IMR-90 (cell line): ENCODE results near the gene RABGGTA. TPM values are rescaled to one million over a fixed set of nuclear protein-coding genes. Genes with fewer than 3 reads are reported as not detected.

Source experiments
- ATAC-seq: fragments of 200-7000 bp; cut with Tn5 transposase; 2 replicates; pipeline ENCODE4 v1.9.1; 2020; ENCODE audit warnings: low read depth, mild to moderate bottlenecking, moderate library complexity
- BruUV-seq: library from RNA; stranded (reverse); fragments of 400-500 nt; replicated peaks from 2 replicates; lab custom pipeline; 2021; lab: Mats Ljungman, UMichigan
- CTCF ChIA-PET: fragments of 300-600 bp; formaldehyde crosslinking; extraction: SDS; loops from one replicate; lab custom pipeline; 2021; ENCODE audit warnings: antibody characterized with exemption; lab: Yijun Ruan, JAX
- POLR2A ChIA-PET: fragments of 300-600 bp; sonication (Branson Sonifier 250); formaldehyde crosslinking; loops from one replicate; lab custom pipeline; 2022; ENCODE audit warnings: antibody characterized with exemption; ENCODE audit not compliant: unreplicated experiment; lab: Charles Lee
- DNase-seq: peaks from one replicate; pipeline ENCODE4 v3.0.0; 2013
- H2AFZ ChIP-seq: replicated peaks from 2 replicates; pipeline ENCODE3; 2013; ENCODE audit warnings: low read length, mild to moderate bottlenecking; ENCODE audit not compliant: poor library complexity
- H2AK5ac ChIP-seq: 2 replicates; pipeline ENCODE4 v1.6.1; 2013; ENCODE audit warnings: low read depth, low read length, inconsistent platforms
- H2AK9ac ChIP-seq: replicated peaks from 2 replicates; pipeline ENCODE3; 2013; ENCODE audit warnings: mild to moderate bottlenecking, low read depth, low read length, moderate library complexity; ENCODE audit not compliant: poor library complexity
- H2BK120ac ChIP-seq: 2 replicates; pipeline ENCODE4 v1.6.1; 2013; ENCODE audit warnings: low read depth, low read length, inconsistent platforms
- H2BK15ac ChIP-seq: 3 replicates; pipeline ENCODE4 v1.6.1; 2013; ENCODE audit warnings: low read depth, low read length, inconsistent platforms
- H2BK20ac ChIP-seq: 2 replicates; pipeline ENCODE4 v1.6.1; 2013; ENCODE audit warnings: low read depth, mild to moderate bottlenecking, inconsistent platforms, low read length, moderate library complexity
- H2BK5ac ChIP-seq: 2 replicates; pipeline ENCODE4 v1.6.1; 2013; ENCODE audit warnings: mild to moderate bottlenecking, low read depth, low read length, inconsistent platforms; ENCODE audit not compliant: poor library complexity, severe bottlenecking
- H3K14ac ChIP-seq: replicated peaks from 2 replicates; pipeline ENCODE4 v1.6.1; 2013; ENCODE audit warnings: low read depth, low read length, inconsistent platforms
- H3K18ac ChIP-seq: 2 replicates; pipeline ENCODE4 v1.6.1; 2013; ENCODE audit warnings: low read depth, low read length, control low read depth
- H3K23ac ChIP-seq: 2 replicates; pipeline ENCODE4 v1.6.1; 2013; ENCODE audit warnings: low read depth, low read length, inconsistent platforms
- H3K27ac ChIP-seq: 2 replicates; pipeline ENCODE4 v1.5.1; 2013; ENCODE audit warnings: mild to moderate bottlenecking, control low read depth, low read length; ENCODE audit not compliant: insufficient read depth
- H3K27me3 ChIP-seq: 2 replicates; pipeline ENCODE4 v1.6.1; 2013; ENCODE audit warnings: low read length; ENCODE audit not compliant: control insufficient read depth, insufficient read depth
- H3K36me3 ChIP-seq: 2 replicates; pipeline ENCODE4 v1.6.1; 2013; ENCODE audit warnings: low read length, mixed read lengths; ENCODE audit not compliant: control insufficient read depth, insufficient read depth
- H3K4ac ChIP-seq: 2 replicates; pipeline ENCODE4 v1.6.1; 2013; ENCODE audit warnings: low read depth, low read length, inconsistent platforms
- H3K4me1 ChIP-seq: 2 replicates; pipeline ENCODE4 v1.6.1; 2013; ENCODE audit warnings: low read length, mixed read lengths; ENCODE audit not compliant: control insufficient read depth, insufficient read depth
- H3K4me2 ChIP-seq: 2 replicates; pipeline ENCODE4 v1.6.1; 2013; ENCODE audit warnings: low read depth, mild to moderate bottlenecking, control low read depth, low read length, moderate library complexity
- H3K4me3 ChIP-seq: 2 replicates; pipeline ENCODE4 v1.5.1; 2013; ENCODE audit warnings: low read depth, mild to moderate bottlenecking, control low read depth, low read length, moderate library complexity; ENCODE audit not compliant: insufficient read depth
- H3K56ac ChIP-seq: 2 replicates; pipeline ENCODE4 v1.6.1; 2013; ENCODE audit warnings: low read length, inconsistent platforms; ENCODE audit not compliant: insufficient read depth; ENCODE audit errors: extremely low read depth
- H3K79me1 ChIP-seq, 2 experiments: 2 replicates each; pipeline ENCODE4 v1.6.1; 2013; ENCODE audit warnings: low read length in 2 of 2, inconsistent platforms in 1 of 2, low read depth in 1 of 2
- H3K9ac ChIP-seq: 2 replicates; pipeline ENCODE4 v1.6.1; 2013; ENCODE audit warnings: low read depth, low read length, control low read depth
- H3K9me1 ChIP-seq: 2 replicates; pipeline ENCODE4 v1.6.1; 2013; ENCODE audit warnings: low read length, inconsistent platforms; ENCODE audit not compliant: insufficient read depth
- H3K9me3 ChIP-seq: 2 replicates; pipeline ENCODE4 v1.6.1; 2013; ENCODE audit warnings: low read length; ENCODE audit not compliant: control insufficient read depth, insufficient read depth
- H4K20me1 ChIP-seq: 2 replicates; pipeline ENCODE4 v1.6.1; 2013; ENCODE audit warnings: low read length, inconsistent platforms; ENCODE audit not compliant: insufficient read depth
- H4K5ac ChIP-seq: 2 replicates; pipeline ENCODE4 v1.6.1; 2013; ENCODE audit warnings: mild to moderate bottlenecking, low read depth, low read length, control low read depth
- H4K8ac ChIP-seq, 2 experiments: 2 replicates each; pipeline ENCODE4 v1.6.1; 2013; ENCODE audit warnings: low read depth in 2 of 2, low read length in 2 of 2, control low read depth in 1 of 2, inconsistent platforms in 1 of 2
- H4K91ac ChIP-seq: 2 replicates; pipeline ENCODE4 v1.6.1; 2013; ENCODE audit warnings: low read depth, low read length, inconsistent platforms; ENCODE audit not compliant: insufficient read depth
- BHLHE40 ChIP-seq: fragments of 150-350 bp; IDR thresholded peaks from 2 replicates; pipeline ENCODE4 v1.6.1; 2016; ENCODE audit warnings: mild to moderate bottlenecking, low read depth, low read length
- CHD1 ChIP-seq: IDR thresholded peaks from 2 replicates; pipeline ENCODE4 v1.6.1; 2012; ENCODE audit warnings: low read depth, low read length, improper control_type of control experiment
- FOS ChIP-seq: fragments of 150-350 bp; IDR thresholded peaks from 2 replicates; pipeline ENCODE4 v1.6.1; 2016; ENCODE audit warnings: low read depth, low read length
- MAFK ChIP-seq: IDR thresholded peaks from 2 replicates; pipeline ENCODE4 v1.6.1; 2012; ENCODE audit warnings: low read depth, low read length, improper control_type of control experiment
- MAZ ChIP-seq: IDR thresholded peaks from 2 replicates; pipeline ENCODE4 v1.6.1; 2012; ENCODE audit warnings: low read depth, mild to moderate bottlenecking, low read length, improper control_type of control experiment, moderate library complexity, borderline replicate concordance
- MXI1 ChIP-seq: IDR thresholded peaks from 2 replicates; pipeline ENCODE4 v1.6.1; 2012; ENCODE audit warnings: low read depth, mild to moderate bottlenecking, low read length, moderate library complexity, borderline replicate concordance
- NFE2L2 ChIP-seq: fragments of 150-350 bp; IDR thresholded peaks from 2 replicates; pipeline ENCODE4 v1.6.1; 2016; ENCODE audit warnings: low read depth, mild to moderate bottlenecking, low read length
- RAD21 ChIP-seq: IDR thresholded peaks from 2 replicates; pipeline ENCODE4 v1.6.1; 2012; ENCODE audit warnings: low read length, improper control_type of control experiment
- RCOR1 ChIP-seq: IDR thresholded peaks from 2 replicates; pipeline ENCODE4 v1.6.1; 2012; ENCODE audit warnings: mild to moderate bottlenecking, low read length, improper control_type of control experiment; ENCODE audit not compliant: insufficient replicate concordance
- RFX5 ChIP-seq: IDR thresholded peaks from 2 replicates; pipeline ENCODE4 v1.8.0; 2012; ENCODE audit warnings: low read depth, mild to moderate bottlenecking, low read length, moderate library complexity
- SMC3 ChIP-seq: fragments of 150-350 bp; IDR thresholded peaks from 2 replicates; pipeline ENCODE4 v1.6.1; 2016; ENCODE audit warnings: low read depth, mild to moderate bottlenecking, antibody characterized with exemption, low read length, moderate library complexity
- USF2 ChIP-seq: fragments of 150-350 bp; IDR thresholded peaks from 2 replicates; pipeline ENCODE4 v1.6.1; 2017; ENCODE audit warnings: mild to moderate bottlenecking, antibody characterized with exemption, low read length, low read depth
- WGBS, 2 experiments: methylation state at CpG; one replicate each; pipeline versions ENCODE4 v1.1.5 to v1.1.7; 2013; ENCODE audit warnings: missing lambda C conversion rate in 2 of 2; ENCODE audit not compliant: insufficient read length in 1 of 2; ENCODE audit errors: extremely low coverage in 2 of 2; 5-methylcytosine and 5-hydroxymethylcytosine counted together
- dilution Hi-C: fragments of 300-500 bp; cut with HindIII; formaldehyde crosslinking; loops from one replicate; pipeline ENCODE4 v1.14.3; 2018; ENCODE audit warnings: low sequenced_read_pairs; ENCODE audit not compliant: unreplicated experiment
- in situ Hi-C: fragments of 300-500 bp; cut with MboI; formaldehyde crosslinking; loops from 3 replicates; pipeline ENCODE4 v1.14.3; 2019; ENCODE audit warnings: low sequenced_read_pairs, inconsistent platforms, mixed read lengths
- intact Hi-C: fragments of 100-400 bp; cut with micrococcal nuclease; formaldehyde crosslinking; loops from 2 replicates; pipeline ENCODE4 v1.10.0; 2022
- polyA plus RNA-seq, 3 experiments: library from polyadenylated mRNA; depleted of rRNA; stranded (reverse); fragments of >200 nt; gene quantifications; 2 replicates each; pipeline ENCODE4 v1.2.3, GENCODE V29; 2012; ENCODE audit warnings: low replicate concordance in 1 of 3
- total RNA-seq: library from RNA; depleted of rRNA; stranded (reverse); fragments of >200 nt; gene quantifications from 2 replicates; pipeline ENCODE4 v1.2.3, GENCODE V29; 2012
- TF ChIP-seq, protein P1 (sequence below): conservative IDR thresholded peaks from 2 replicates; pipeline ENCODE4 v1.5.1; 2012; ENCODE audit warnings: mild to moderate bottlenecking, low read depth, low read length, improper control_type of control experiment

Gene RABGGTA
- total and polyA plus RNA-seq, 2 of the 4 experiments (the other 2 are of a cell fraction): 25.6 to 55.6 TPM

GRCh38 chr14:24289649-24290280 is 18.4 kb upstream of the RABGGTA start (continued):
- no peak for TF ChIP-seq RAD21

- Histone ChIP-seq H3K18ac (no peak overlapping the region), H3K27me3 (no peaks in the 10 kb centered on the region), H3K23ac (no peak overlapping the region), H3K9ac (no peak overlapping the region), H4K91ac (no peak overlapping the region), H4K20me1 (no peaks in the 10 kb centered on the region; the same call in 1 of the 2 replicates), H3K79me1 (peaks cover 0 to 7% of the 10 kb centered on the region in 2 experiments; a peak in 1 of 4 replicates), H2BK15ac (no peak overlapping the region), H2BK120ac (no peak overlapping the region), H4K8ac (no peak overlapping the region), H4K5ac (no peak overlapping the region), H2BK20ac (no peak overlapping the region), H3K4me1 (no peaks in the 10 kb centered on the region), H3K4me2 (no peak overlapping the region), H3K4ac (no peak overlapping the region), H3K14ac (no peak overlapping the region), H2BK5ac (no peak overlapping the region), H3K27ac (no peak overlapping the region), H3K9me3 (no peaks in the 10 kb centered on the region), H2AFZ (no peak overlapping the region), H2AK5ac (no peak overlapping the region), H3K36me3 (peaks cover 19% of the 10 kb centered on the region), H3K56ac (no peak overlapping the region), H3K9me1 (no peaks in the 10 kb centered on the region; the same call in 1 of the 2 replicates), H2AK9ac (no peak overlapping the region), H3K4me3 (no peak overlapping the region)
- POLR2A ChIA-PET: no interaction called here
- dilution Hi-C loops: no loop called here
- intact Hi-C loops: no loop called here
- ATAC-seq (no peak), DNase-seq (no peak)
- no TSS peak for BruUV-seq
- in situ Hi-C loops: no loop called here
- WGBS, 2 experiments: 100% methylated on average over 3 of the region's 5 CpGs; no CpG with 5 or more reads in 1 of the 2 experiments
- CTCF ChIA-PET: interaction anchor here (0.6 to 1.1 kb wide), 2 partner anchors 10 to 150 kb away, joined by 3 to 4 read pairs; no protein-coding TSS in a partner anchor
- no peak for TF ChIP-seq SMC3
- TF ChIP-seq NFE2L2: no peak
- TF ChIP-seq CHD1: no peak
- no peak for TF ChIP-seq USF2
- no peak for TF ChIP-seq MXI1
- no peak for TF ChIP-seq MAZ
- TF ChIP-seq BHLHE40: no peak
- no peak for TF ChIP-seq RFX5
- no peak for TF ChIP-seq MAFK
- no peak for TF ChIP-seq RCOR1
- TF ChIP-seq RAD21: no peak
- TF ChIP-seq, protein P1, sequence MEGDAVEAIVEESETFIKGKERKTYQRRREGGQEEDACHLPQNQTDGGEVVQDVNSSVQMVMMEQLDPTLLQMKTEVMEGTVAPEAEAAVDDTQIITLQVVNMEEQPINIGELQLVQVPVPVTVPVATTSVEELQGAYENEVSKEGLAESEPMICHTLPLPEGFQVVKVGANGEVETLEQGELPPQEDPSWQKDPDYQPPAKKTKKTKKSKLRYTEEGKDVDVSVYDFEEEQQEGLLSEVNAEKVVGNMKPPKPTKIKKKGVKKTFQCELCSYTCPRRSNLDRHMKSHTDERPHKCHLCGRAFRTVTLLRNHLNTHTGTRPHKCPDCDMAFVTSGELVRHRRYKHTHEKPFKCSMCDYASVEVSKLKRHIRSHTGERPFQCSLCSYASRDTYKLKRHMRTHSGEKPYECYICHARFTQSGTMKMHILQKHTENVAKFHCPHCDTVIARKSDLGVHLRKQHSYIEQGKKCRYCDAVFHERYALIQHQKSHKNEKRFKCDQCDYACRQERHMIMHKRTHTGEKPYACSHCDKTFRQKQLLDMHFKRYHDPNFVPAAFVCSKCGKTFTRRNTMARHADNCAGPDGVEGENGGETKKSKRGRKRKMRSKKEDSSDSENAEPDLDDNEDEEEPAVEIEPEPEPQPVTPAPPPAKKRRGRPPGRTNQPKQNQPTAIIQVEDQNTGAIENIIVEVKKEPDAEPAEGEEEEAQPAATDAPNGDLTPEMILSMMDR: no peak
- TF ChIP-seq FOS: no peak
Observed at GRCh38 chr14:24286996-24287395, 15.6 kb upstream of the RABGGTA start.
